K562 (cell line): Measurements from ENCODE around the gene TSPAN15. TPM values are rescaled to one million over a fixed set of nuclear protein-coding genes. Genes with fewer than 3 reads are reported as not detected.

Source experiments
- ATAC-seq: fragments of 200-7000 bp; cut with Tn5 transposase; 3 replicates; pipeline ENCODE4 v1.9.1; 2020; ENCODE audit warnings: moderate library complexity
- BruUV-seq: library from RNA; stranded (reverse); fragments of 400-500 nt; replicated peaks from 2 replicates; lab custom pipeline; 2021; lab: Mats Ljungman, UMichigan
- CTCF ChIA-PET: fragments of 300-600 bp; formaldehyde crosslinking; extraction: SDS; loops from one replicate; lab custom pipeline; 2021; ENCODE audit warnings: low intra/inter-chr PET ratio; lab: Yijun Ruan, JAX
- POLR2A ChIA-PET: fragments of 300-600, 350-650 bp; sonication (Branson Sonifier 250); formaldehyde crosslinking; extraction: SDS; loops from one replicate; lab custom pipeline; 2021; ENCODE audit warnings: antibody characterized with exemption, inconsistent platforms; lab: Yijun Ruan, JAX
- DNase-seq, 4 experiments: peaks; one replicate each; pipeline versions ENCODE4 v3.0.0 to v3.0.0-alpha.2; 2011 to 2018; ENCODE audit warnings: low spot score in 3 of 4, mixed read lengths in 3 of 4; ENCODE audit errors: extremely low read depth in 1 of 4
- FAIRE-seq: peaks from 2 replicates; lab custom pipeline; 2011; peaks lifted over from hg19 to GRCh38; lab: Jason Lieb, UNC
- H2AFZ ChIP-seq: 2 replicates; pipeline ENCODE4 v1.6.0; 2011; ENCODE audit warnings: low read depth, low read length, control low read depth, inconsistent platforms
- H3K27ac ChIP-seq: fragments of 200-600 bp; 3 replicates; pipeline ENCODE4 v1.8.0; 2011; ENCODE audit warnings: low read depth, mild to moderate bottlenecking, control low read depth, inconsistent platforms, low read length, moderate library complexity, mixed read lengths; ENCODE audit errors: extremely low read depth
- H3K27me3 ChIP-seq, 2 experiments: fragments of 300-600 bp in 1 of 2; 2 replicates in 1 of 2; 3 replicates in 1 of 2; pipeline versions ENCODE4 v1.6.0 to v1.8.0; 2011; ENCODE audit warnings: inconsistent platforms in 2 of 2, low read length in 2 of 2, mild to moderate bottlenecking in 1 of 2, mixed read lengths in 1 of 2, moderate library complexity in 1 of 2; ENCODE audit not compliant: control insufficient read depth in 2 of 2, insufficient read depth in 2 of 2
- H3K36me3 ChIP-seq: fragments of 300-600 bp; 3 replicates; pipeline ENCODE4 v1.8.0; 2011; ENCODE audit warnings: mild to moderate bottlenecking, low read length, inconsistent platforms; ENCODE audit not compliant: control insufficient read depth, insufficient read depth
- H3K4me1 ChIP-seq, 2 experiments: fragments of 200-600 bp in 1 of 2; replicated peaks in 1 of 2; 2 replicates in 1 of 2; 3 replicates in 1 of 2; pipeline versions ENCODE4 v1.5.1 to v1.8.0; 2011; ENCODE audit warnings: inconsistent platforms in 2 of 2, low read length in 2 of 2, mild to moderate bottlenecking in 1 of 2, mixed read lengths in 1 of 2, moderate library complexity in 1 of 2; ENCODE audit not compliant: control insufficient read depth in 2 of 2, insufficient read depth in 2 of 2
- H3K4me2 ChIP-seq: 2 replicates; pipeline ENCODE4 v1.6.1; 2011; ENCODE audit warnings: low read length, control low read depth, inconsistent platforms, mixed read lengths; ENCODE audit not compliant: insufficient read depth
- H3K4me3 ChIP-seq: fragments of 200-600 bp; sonication (generic), shearing (Covaris generic); 2 replicates; pipeline ENCODE4 v1.5.1; 2016; ENCODE audit warnings: control low read depth, inconsistent platforms
- H3K79me2 ChIP-seq: fragments of 200-600 bp; 3 replicates; pipeline ENCODE4 v1.8.0; 2011; ENCODE audit warnings: low read length, inconsistent platforms; ENCODE audit not compliant: control insufficient read depth, insufficient read depth
- H3K9ac ChIP-seq, 2 experiments: 2 replicates each; pipeline versions ENCODE4 v1.6.0 to v1.6.1; 2011; ENCODE audit warnings: low read depth in 2 of 2, low read length in 2 of 2, control low read depth in 1 of 2, inconsistent platforms in 1 of 2, mild to moderate bottlenecking in 1 of 2, mixed read lengths in 1 of 2; ENCODE audit not compliant: insufficient read depth in 1 of 2
- H3K9me1 ChIP-seq: one replicate; pipeline ENCODE4 v1.6.0; 2011; ENCODE audit warnings: inconsistent platforms, mild to moderate bottlenecking, low read length, moderate library complexity; ENCODE audit not compliant: control insufficient read depth, insufficient read depth
- H3K9me3 ChIP-seq: replicated peaks from 2 replicates; pipeline ENCODE4 v1.5.1; 2011; ENCODE audit warnings: low read depth, low read length, inconsistent platforms; ENCODE audit not compliant: control insufficient read depth, insufficient read depth
- H4K20me1 ChIP-seq: replicated peaks from 2 replicates; pipeline ENCODE4 v1.6.1; 2011; ENCODE audit warnings: low read length, inconsistent platforms, mixed read lengths; ENCODE audit not compliant: control insufficient read depth, insufficient read depth
- ARID2 ChIP-seq: fragments of 450-650 bp; IDR thresholded peaks from 2 replicates; pipeline ENCODE4 v1.6.1; 2017; ENCODE audit warnings: antibody characterized with exemption, mild to moderate bottlenecking
- PHF8 ChIP-seq: fragments of 200-600 bp; sonication (generic); IDR thresholded peaks from 2 replicates; pipeline ENCODE4 v1.6.1; 2012; ENCODE audit warnings: mixed run types, mild to moderate bottlenecking, inconsistent platforms, low read length, moderate library complexity, borderline replicate concordance
- PTBP1 ChIP-seq: fragments of 200-400 bp; formaldehyde crosslinking; IDR thresholded peaks from 2 replicates; pipeline ENCODE4 v1.6.1; 2017; ENCODE audit warnings: low read depth, low read length
- TEAD1 ChIP-seq, 2 experiments: fragments of 450-650 bp in 1 of 2; sonication (generic) in 1 of 2; formaldehyde crosslinking; IDR thresholded peaks; 2 replicates each; pipeline versions ENCODE4 v1.4.0 to v1.8.0; 2020 to 2022; ENCODE audit warnings: mild to moderate bottlenecking in 2 of 2, missing genetic modification reagents in 1 of 2
- ZNF512 ChIP-seq: IDR thresholded peaks from 2 replicates; pipeline ENCODE4 v1.6.1; 2016; ENCODE audit warnings: missing genetic modification characterization, missing compliant biosample characterization
- WGBS: fragments of 100-300 bp; shearing (Covaris generic); methylation state at CpG from one replicate; pipeline ENCODE4 v1.1.6; 2016; ENCODE audit warnings: low coverage, mixed read lengths; ENCODE audit not compliant: insufficient coverage; ENCODE audit errors: missing lambda C conversion rate; 5-methylcytosine and 5-hydroxymethylcytosine counted together
- in situ Hi-C: fragments of 300-500 bp; cut with MboI; formaldehyde crosslinking; loops from 4 replicates; pipeline ENCODE4 v1.15.0; 2018; ENCODE audit warnings: inconsistent platforms, mixed read lengths
- intact Hi-C: fragments of 100-400 bp; cut with micrococcal nuclease; formaldehyde crosslinking; loops from 2 replicates; pipeline ENCODE4 v1.14.2; 2022
- polyA plus RNA-seq, 8 experiments: library from polyadenylated mRNA; depleted of rRNA in 4 of 8; stranded (reverse) in 5 of 8; unstranded in 3 of 8; fragments of >200 nt; fragmentation: Nextera tagmentation in 2 of 8; fragmentation: Illumina TruSeq in 1 of 8; extraction: Ambion mirVana in 2 of 8; extraction: Trizol in 1 of 8; gene quantifications; 2 replicates each; pipeline versions ENCODE4 v1.2.1 to v1.2.3, GENCODE V29; 2011 to 2014; ENCODE audit warnings: inconsistent platforms in 1 of 8, missing spikeins in 1 of 8
- total RNA-seq, 7 experiments: library from RNA; depleted of rRNA in 6 of 7; stranded (reverse); fragments of >200 nt in 6 of 7; fragmentation: Illumina TruSeq in 2 of 7; extraction: Trizol in 2 of 7; gene quantifications; 2 replicates each; pipeline versions ENCODE4 v1.2.1 to v1.2.3, GENCODE V29; 2011 to 2021; ENCODE audit warnings: low replicate concordance in 1 of 7
- TF ChIP-seq, protein P1 (sequence below): fragments of 250-450 bp; sonication (Bioruptor Pico); IDR thresholded peaks from 2 replicates; pipeline ENCODE4 v1.4.0; 2020; ENCODE audit warnings: borderline replicate concordance
- TF ChIP-seq, protein P2 (sequence below): sonication (generic); formaldehyde crosslinking; IDR thresholded peaks from 2 replicates; pipeline ENCODE4 v1.8.0; 2022; ENCODE audit warnings: missing genetic modification reagents, mild to moderate bottlenecking, moderate library complexity, borderline replicate concordance

Gene TSPAN15
- total and polyA plus RNA-seq, 9 of the 15 experiments (the other 6 are each of a cell fraction or from before 2014, with no cell fraction given) = 0.33 to 1.0 (median 0.45) TPM; not detected in 2

DNA sequence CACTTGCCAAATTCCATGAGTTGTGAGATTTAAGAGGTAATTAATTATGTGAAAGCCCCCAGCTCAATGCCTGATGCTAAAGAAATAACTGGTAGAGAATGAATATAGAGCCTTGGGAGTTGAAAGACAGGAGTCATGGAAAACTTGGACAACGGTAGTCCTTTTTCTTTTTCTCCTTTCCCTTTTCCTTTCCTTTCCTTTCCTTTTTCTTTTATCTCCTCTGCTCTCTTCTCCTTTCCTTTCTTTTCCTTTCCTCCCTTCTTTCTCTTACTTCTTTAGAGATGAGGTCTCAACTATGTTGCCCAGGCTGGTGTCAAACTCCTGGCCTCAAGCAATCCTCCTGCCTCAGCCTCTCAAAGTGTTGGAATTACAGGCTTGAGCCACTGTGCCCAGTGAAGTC is 7.9 kb upstream of the TSPAN15 start:
- WGBS = 11% methylated on average over 1 of the region's 1 CpG
- H3K4me3 ChIP-seq = no peak overlapping the region
- H3K27ac ChIP-seq = no peak overlapping the region
- ChIA-PET POLR2A (interaction anchor here (0.7 to 1.2 kb wide), 2 partner anchors 17 to 498 kb away, joined by 3 read pairs; no protein-coding TSS in a partner anchor), CTCF (no interaction called here)
- intact Hi-C loops (no loop called here), in situ Hi-C loops (no loop called here)
- no peak for ATAC-seq
- TF ChIP-seq TEAD1 (CRISPR knock-in tag; IDR thresholded peaks at IDR 0.05) (no peak), ZNF512 (tag) (peak; percentile 62), ARID2 (no peak), PTBP1 (no peak), PHF8 (no peak)
- TF ChIP-seq, protein P1, sequence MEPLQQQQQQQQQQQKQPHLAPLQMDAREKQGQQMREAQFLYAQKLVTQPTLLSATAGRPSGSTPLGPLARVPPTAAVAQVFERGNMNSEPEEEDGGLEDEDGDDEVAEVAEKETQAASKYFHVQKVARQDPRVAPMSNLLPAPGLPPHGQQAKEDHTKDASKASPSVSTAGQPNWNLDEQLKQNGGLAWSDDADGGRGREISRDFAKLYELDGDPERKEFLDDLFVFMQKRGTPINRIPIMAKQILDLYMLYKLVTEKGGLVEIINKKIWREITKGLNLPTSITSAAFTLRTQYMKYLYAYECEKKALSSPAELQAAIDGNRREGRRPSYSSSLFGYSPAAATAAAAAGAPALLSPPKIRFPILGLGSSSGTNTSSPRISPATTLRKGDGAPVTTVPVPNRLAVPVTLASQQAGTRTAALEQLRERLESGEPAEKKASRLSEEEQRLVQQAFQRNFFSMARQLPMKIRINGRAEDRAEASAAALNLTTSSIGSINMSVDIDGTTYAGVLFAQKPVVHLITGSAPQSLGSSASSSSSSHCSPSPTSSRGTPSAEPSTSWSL (CRISPR knock-in tag) = no peak
- TF ChIP-seq, protein P2, sequence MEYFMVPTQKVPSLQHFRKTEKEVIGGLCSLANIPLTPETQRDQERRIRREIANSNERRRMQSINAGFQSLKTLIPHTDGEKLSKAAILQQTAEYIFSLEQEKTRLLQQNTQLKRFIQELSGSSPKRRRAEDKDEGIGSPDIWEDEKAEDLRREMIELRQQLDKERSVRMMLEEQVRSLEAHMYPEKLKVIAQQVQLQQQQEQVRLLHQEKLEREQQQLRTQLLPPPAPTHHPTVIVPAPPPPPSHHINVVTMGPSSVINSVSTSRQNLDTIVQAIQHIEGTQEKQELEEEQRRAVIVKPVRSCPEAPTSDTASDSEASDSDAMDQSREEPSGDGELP = no peak
- H4K20me1 ChIP-seq = no peaks in the 10 kb centered on the region; the same call in 1 of the 2 replicates
- H3K4me1 ChIP-seq = peaks cover 8 to 15% of the 10 kb centered on the region in 2 experiments
- H3K9me3 ChIP-seq = no peaks in the 10 kb centered on the region
- no peaks in the 10 kb centered on the region for H3K36me3 ChIP-seq
- peaks cover 21 to 31% of the 10 kb centered on the region in 2 experiments for H3K27me3 ChIP-seq
- FAIRE-seq = no peak
- H2AFZ ChIP-seq = no peak overlapping the region
- no peaks in the 10 kb centered on the region for H3K79me2 ChIP-seq
- no TSS peak for BruUV-seq
- H3K4me2 ChIP-seq = no peak overlapping the region
- no peaks in the 10 kb centered on the region for H3K9me1 ChIP-seq
- H3K9ac ChIP-seq = no peak overlapping the region
- DNase-seq = no peak
